ENCODE results near the gene ZDHHC7. TPM values are rescaled to one million over a fixed set of nuclear protein-coding genes. Genes with fewer than 3 reads are reported as not detected.
A peak's percentile ranks its signal among the peaks of the same experiment; 100 is the strongest.

Gene ZDHHC7
- total RNA-seq, 6 donors from 2014 or later: 77.4 to 112 (median 92.7) TPM

GRCh38 chr16:84967828-84968227 is 43.5 kb downstream of the ZDHHC7 start:
- peaks cover 2 to 14% (median 9%) of the 10 kb centered on the region in 4 donors for H3K4me1 ChIP-seq
- 84 to 88% methylated on average over 16 of the region's 16 CpGs for WGBS, 2 donors

GRCh38 chr16:84965428-84966415 is 45.6 kb downstream of the ZDHHC7 start:
- H3K36me3 ChIP-seq: no peaks in the 10 kb centered on the region
- ATAC-seq (ENCODE audit: low FRiP score in 2 of 2) (no peak), DNase-seq (no peak)
- 87 to 90% methylated on average over 43 of the region's 43 CpGs for WGBS, 2 donors
- no peaks in the 10 kb centered on the region for H3K27me3 ChIP-seq
- TF ChIP-seq POLR2A (IDR thresholded peaks at IDR 0.05) (no peak), POLR2AphosphoS5 (IDR thresholded peaks at IDR 0.05) (no peak), CTCF (IDR thresholded peaks at IDR 0.05) (no peak), EP300 (IDR thresholded peaks at IDR 0.05) (no peak)
- H3K4me3 ChIP-seq: no peak overlapping the region
- H3K4me1 ChIP-seq: peaks cover 0 to 7% (median 5%) of the 10 kb centered on the region in 4 donors
- H3K27ac ChIP-seq: no peak overlapping the region
- no peaks in the 10 kb centered on the region for H3K9me3 ChIP-seq

More at GRCh38 chr16:84967828-84968227, 43.5 kb downstream of the ZDHHC7 start:
- no peak for TF ChIP-seq EP300 (IDR thresholded peaks at IDR 0.05)
- TF ChIP-seq CTCF (IDR thresholded peaks at IDR 0.05): no peak
- TF ChIP-seq POLR2AphosphoS5 (IDR thresholded peaks at IDR 0.05): no peak
- no peak for TF ChIP-seq POLR2A (IDR thresholded peaks at IDR 0.05)
- Histone ChIP-seq H3K4me3 (no peak overlapping the region), H3K27ac (no peak overlapping the region), H3K9me3 (no peaks in the 10 kb centered on the region), H3K27me3 (no peaks in the 10 kb centered on the region), H3K36me3 (no peaks in the 10 kb centered on the region)
- DNase-seq: no peak
- no peak for ATAC-seq (ENCODE audit: low FRiP score in 2 of 2)

GRCh38 chr16:84964386-84965128 is 46.8 kb downstream of the ZDHHC7 start:
- DNase-seq: no peak
- ATAC-seq (ENCODE audit: low FRiP score in 2 of 2): peak in 1 of 2 donors; percentile 23
- 92% methylated on average over 18 to 19 of the region's 19 CpGs for WGBS, 2 donors
- no peaks in the 10 kb centered on the region for H3K27me3 ChIP-seq
- no peaks in the 10 kb centered on the region for H3K4me1 ChIP-seq
- no peaks in the 10 kb centered on the region for H3K9me3 ChIP-seq
- TF ChIP-seq CTCF (IDR thresholded peaks at IDR 0.05) (no peak), EP300 (IDR thresholded peaks at IDR 0.05) (no peak)
- H3K36me3 ChIP-seq: no peaks in the 10 kb centered on the region
- H3K27ac ChIP-seq: no peak overlapping the region
- no peak overlapping the region for H3K4me3 ChIP-seq

GRCh38 chr16:84963066-84963465 is 48.3 kb downstream of the ZDHHC7 start:
- no peak overlapping the region for H3K4me3 ChIP-seq
- TF ChIP-seq EP300 (IDR thresholded peaks at IDR 0.05) (no peak), POLR2AphosphoS5 (IDR thresholded peaks at IDR 0.05) (no peak), CTCF (IDR thresholded peaks at IDR 0.05) (no peak), POLR2A (IDR thresholded peaks at IDR 0.05) (no peak)
- WGBS, 2 donors: 70 to 75% methylated on average over 8 of the region's 8 CpGs
- no peaks in the 10 kb centered on the region for H3K27me3 ChIP-seq
- no peaks in the 10 kb centered on the region for H3K9me3 ChIP-seq
- no peaks in the 10 kb centered on the region for H3K4me1 ChIP-seq
- H3K27ac ChIP-seq: no peak overlapping the region
- DNase-seq (no peak), ATAC-seq (ENCODE audit: low FRiP score in 2 of 2) (no peak)
- H3K36me3 ChIP-seq: no peaks in the 10 kb centered on the region

Measured in upper lobe of left lung (tissue), 6 donors.